ENCODE data around the gene ATRN.

The ATRN gene

GRCh38 chr20:3685341-3685740 lies 214.5 kb downstream of the ATRN start:
- Histone ChIP-seq H3K4me3 (ENCODE audit: low read depth, low read length) (no peak overlapping the region), H3K4me1 (ENCODE audit: control insufficient read depth, insufficient read depth, low read length) (no peaks in the 10 kb centered on the region; the same call in 1 of the 2 replicates), H3K9me3 (ENCODE audit: control insufficient read depth, insufficient read depth, low read depth, low read length) (no peaks in the 10 kb centered on the region), H3K36me3 (ENCODE audit: control insufficient read depth in 2 of 2, insufficient read depth in 1 of 2, low read length in 2 of 2) (no peaks in the 10 kb centered on the region), H3K27ac (ENCODE audit: extremely low read depth, low read depth, low read length) (no peak overlapping the region)
- ChIA-PET CTCF (interaction anchor here (2.2 to 5.1 kb wide), 3 partner anchors 8 to 25 kb away, joined by 12 to 34 read pairs (median 26); no protein-coding TSS in a partner anchor), POLR2A (interaction anchor here (0.5 kb wide), 1 partner anchor 134 kb away, joined by 4 read pairs; no protein-coding TSS in a partner anchor)
- TF ChIP-seq ZNF488 (tag by site-specific recombination; IDR thresholded peaks at IDR 0.05) (no peak), ZNF132 (tag by site-specific recombination; IDR thresholded peaks at IDR 0.05; ENCODE audit: borderline replicate concordance) (no peak), ZNF112 (tag by site-specific recombination; IDR thresholded peaks at IDR 0.05) (no peak), KLF1 (tag by site-specific recombination; IDR thresholded peaks at IDR 0.05) (no peak), ZNF362 (tag by site-specific recombination; IDR thresholded peaks at IDR 0.05) (no peak), PRDM2 (tag by site-specific recombination; IDR thresholded peaks at IDR 0.05; ENCODE audit: borderline replicate concordance) (no peak), ZNF501 (tag by site-specific recombination; IDR thresholded peaks at IDR 0.05) (no peak), ZNF121 (tag by site-specific recombination; IDR thresholded peaks at IDR 0.05) (no peak), ZBTB1 (tag by site-specific recombination; IDR thresholded peaks at IDR 0.05) (no peak), PRDM10 (tag by site-specific recombination; IDR thresholded peaks at IDR 0.05) (no peak), ZNF521 (tag by site-specific recombination; IDR thresholded peaks at IDR 0.05) (no peak), ZSCAN18 (tag by site-specific recombination; IDR thresholded peaks at IDR 0.05) (no peak), ZNF133 (tag by site-specific recombination; IDR thresholded peaks at IDR 0.05) (no peak), ZNF518A (tag by site-specific recombination; conservative IDR thresholded peaks at IDR 0.05; ENCODE audit: low read depth) (no peak), BCL11A (tag by site-specific recombination; IDR thresholded peaks at IDR 0.05; ENCODE audit: low read depth) (no peak)
